Activated CD4-positive, alpha-beta T cell treated with anti-CD3 and anti-CD28 coated beads, Interleukin-2, Interleukin-4, amounts not matched to agents 100 ng/mL and 50 ng/mL, durations not matched to agents 16 hours and 8 hours (primary cell): Measurements from ENCODE around the gene ATP2B2.

Experiments used
- DNase-seq: peaks from one replicate; pipeline ENCODE4 v3.0.0-alpha.2; 2020; ENCODE audit warnings: low spot score

The ATP2B2 gene

GRCh38 chr3:10493202-10493589, 12.2 kb downstream of the ATP2B2 start:
- DNase-seq = no peak

- DNase-seq = no peak
Measured at GRCh38 chr3:10492364-10493201, 12.8 kb downstream of the ATP2B2 start.

GRCh38 chr3:10489746-10490483, 15.5 kb downstream of the ATP2B2 start:
- no peak for DNase-seq

GRCh38 chr3:10487988-10488633, 17.3 kb downstream of the ATP2B2 start:
- no peak for DNase-seq

DNA sequence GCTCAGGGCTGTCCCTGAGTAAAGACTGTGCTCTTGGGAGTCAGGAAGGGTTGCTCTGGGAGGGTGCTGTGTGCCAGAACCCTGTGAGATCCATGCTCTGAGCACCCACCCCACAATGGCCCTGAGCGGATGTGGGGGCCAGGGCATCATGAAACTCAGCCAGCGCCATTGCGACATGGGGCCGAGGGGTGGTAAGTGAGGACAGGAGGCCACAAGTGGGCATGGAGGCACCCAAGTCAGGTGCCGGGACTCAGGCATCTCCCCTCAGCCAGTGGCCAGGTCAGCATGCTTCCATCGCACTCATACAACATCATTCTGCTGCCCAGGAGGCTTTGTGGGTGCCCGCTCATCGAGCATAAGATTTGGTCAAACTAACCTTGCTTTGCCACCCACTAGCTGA, 19.6 kb downstream of the ATP2B2 start:
- DNase-seq = no peak

DNA sequence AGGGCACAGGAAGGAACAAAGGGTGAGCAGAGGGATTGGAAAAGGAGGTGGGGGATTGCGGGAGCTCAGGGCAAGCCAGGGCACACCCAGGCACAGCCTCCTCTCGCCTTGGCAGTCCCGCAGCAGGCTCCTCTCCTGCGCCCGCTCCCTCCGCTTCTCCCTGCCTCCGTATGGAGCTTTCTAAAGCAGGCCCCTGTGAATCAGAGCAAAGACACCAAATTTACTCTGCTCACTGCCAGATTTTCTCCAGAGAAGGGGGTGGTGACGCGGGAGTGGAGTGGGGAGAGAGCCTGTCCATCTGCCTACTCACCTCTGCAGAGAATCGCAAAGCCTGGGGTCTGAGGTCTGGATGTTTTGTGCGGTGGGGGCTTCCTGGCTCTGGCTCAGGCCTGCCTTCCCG, 20.0 kb downstream of the ATP2B2 start:
- no peak for DNase-seq

DNA sequence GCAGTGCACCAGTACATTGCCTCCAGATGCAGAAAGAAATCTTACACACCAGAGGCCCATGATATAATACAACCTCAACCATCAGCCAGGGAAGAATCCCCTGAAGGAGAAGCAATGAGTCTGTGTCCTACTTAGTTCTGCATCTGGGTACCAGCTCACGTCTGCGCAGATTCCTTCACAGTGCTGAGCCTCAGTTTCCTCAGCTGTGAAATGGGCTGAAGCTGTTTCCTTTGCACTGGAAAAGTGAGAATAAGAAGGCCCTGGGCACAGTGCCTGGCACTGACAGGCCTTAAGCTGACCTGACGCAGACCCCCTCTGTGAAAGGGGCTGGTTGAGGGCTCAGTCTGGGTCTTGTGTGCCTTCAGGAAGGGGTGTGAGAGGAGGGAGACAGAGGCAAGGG, 20.7 kb downstream of the ATP2B2 start:
- DNase-seq = no peak

DNA sequence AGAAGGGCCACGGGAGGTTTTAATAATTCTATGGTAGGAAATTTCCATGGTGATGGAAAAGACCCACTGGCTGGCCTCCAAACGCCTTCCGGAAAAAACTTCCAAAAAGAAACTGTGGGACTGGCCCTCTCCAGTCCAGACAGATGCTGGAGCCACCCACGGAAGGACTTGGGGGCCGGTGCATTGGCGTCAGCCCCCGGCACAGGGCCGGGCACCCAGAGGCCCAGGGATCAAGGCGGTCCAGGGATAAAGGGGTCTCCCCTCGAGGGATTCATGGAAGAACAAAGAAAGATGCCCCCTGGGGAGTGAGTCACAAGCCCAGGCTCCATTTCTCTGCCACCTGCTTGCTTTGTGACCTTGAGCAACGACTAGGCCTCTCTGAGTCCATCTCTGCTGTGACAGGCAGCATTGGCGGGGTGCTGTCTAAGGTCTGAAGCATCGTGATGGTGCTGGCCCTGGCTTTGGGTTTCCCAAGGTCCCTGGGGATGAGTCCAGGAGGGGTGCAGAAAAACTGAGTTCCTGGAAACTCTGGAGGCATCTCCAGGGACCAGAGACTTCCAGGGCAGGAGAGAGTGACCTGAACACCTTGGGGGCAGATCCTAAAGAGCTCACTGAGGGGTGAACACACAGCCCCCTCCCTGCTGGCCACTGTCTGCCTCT, 21.6 kb downstream of the ATP2B2 start:
- no peak for DNase-seq

DNA sequence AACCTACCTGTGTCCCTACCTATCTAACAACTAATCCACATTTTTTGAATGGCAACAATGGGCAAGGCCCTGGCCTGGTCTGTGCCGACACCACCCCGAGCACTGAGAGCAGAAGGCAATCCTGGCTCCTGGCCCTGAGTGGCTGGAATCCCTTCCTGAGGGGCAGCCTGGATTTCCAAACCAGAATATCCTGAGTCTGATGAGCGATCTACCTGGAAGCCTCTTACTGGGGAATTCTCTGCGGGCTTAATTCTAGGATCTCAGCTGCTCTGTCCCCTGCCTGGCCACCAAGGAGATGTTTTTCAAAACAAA, 22.1 kb downstream of the ATP2B2 start:
- no peak for DNase-seq

GRCh38 chr3:10482631-10483363, 22.6 kb downstream of the ATP2B2 start:
- no peak for DNase-seq

DNA sequence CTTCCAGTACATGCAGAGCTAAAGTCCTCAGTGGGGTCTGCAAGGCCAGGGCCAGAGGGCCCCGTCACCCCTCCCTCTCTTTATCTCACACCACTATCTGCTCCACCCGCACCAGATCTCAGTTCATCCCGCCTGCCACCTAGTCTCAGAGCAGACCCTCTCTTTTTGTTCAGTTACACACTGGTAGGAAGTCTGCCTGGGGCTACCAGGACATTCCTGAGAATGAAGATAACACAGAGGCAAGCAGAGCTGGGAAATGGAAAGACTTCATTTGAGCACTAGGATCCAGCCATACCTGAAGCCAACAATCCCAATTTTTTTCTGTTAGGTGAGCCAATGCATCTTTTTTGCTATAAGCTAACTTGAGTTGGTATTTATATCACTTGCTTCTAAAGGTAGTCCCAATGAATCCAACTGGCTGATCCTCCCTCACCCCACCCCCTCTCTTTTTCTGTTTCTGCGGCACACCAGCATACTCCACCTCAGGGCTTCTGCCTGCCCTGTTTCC, 24.5 kb downstream of the ATP2B2 start:
- no peak for DNase-seq

DNA sequence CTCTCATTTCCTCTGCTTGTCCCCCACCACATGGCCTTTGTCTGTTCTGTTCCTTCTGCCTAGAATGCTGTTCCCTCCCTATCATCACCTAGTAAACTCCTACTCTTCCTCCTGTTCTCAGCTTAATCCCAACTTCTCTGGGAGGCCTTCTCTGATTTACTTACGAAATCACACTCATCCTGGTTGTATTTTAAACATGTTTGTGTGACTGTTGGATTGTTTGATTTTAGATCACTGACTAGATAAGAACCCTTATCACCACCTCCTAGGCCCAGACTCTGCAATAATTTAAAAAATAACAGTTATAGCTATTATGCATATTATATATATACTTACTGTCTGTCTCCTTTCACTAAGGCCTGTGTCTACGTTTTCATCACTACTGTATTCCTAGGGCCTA, 26.1 kb downstream of the ATP2B2 start:
- no peak for DNase-seq

DNA sequence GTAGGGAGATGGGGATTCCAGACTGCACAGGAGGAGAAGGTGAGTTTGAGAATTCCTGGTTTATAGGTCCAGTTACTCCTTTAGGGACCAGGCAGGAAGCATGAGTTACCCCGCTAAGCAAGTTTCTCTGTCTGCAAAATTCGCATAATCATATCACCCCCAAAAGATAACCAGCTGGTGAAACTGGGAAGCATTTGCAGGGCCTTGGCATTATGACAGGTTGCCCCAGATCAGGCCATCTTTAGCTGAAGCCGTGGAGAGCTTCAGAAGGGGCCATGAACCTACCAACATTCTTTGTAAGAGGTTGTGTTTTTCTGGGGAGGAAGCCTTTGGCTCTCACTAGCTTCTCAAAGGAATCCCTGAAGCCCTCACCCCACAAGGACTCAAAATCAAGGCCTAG, 29.4 kb downstream of the ATP2B2 start:
- no peak for DNase-seq

DNA sequence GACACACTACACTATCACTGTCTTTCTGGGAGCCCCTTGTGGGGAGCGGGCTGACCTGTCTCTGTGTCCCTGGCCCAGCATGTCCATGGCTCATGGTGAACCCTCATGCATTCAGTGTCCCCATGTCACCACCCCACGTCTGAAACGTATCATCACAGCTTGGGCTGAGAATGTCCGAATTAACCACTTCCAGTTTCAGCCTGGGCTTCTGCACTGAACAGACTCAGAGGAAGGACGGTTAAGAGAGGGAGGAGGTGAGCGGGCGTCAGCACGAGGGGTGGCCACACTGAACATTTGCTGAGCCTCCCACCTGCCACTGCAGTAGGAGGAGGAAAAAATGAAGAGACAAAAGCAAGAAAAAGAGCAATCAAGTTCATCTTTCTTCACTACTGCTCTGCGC, 30.5 kb downstream of the ATP2B2 start:
- no peak for DNase-seq

DNA sequence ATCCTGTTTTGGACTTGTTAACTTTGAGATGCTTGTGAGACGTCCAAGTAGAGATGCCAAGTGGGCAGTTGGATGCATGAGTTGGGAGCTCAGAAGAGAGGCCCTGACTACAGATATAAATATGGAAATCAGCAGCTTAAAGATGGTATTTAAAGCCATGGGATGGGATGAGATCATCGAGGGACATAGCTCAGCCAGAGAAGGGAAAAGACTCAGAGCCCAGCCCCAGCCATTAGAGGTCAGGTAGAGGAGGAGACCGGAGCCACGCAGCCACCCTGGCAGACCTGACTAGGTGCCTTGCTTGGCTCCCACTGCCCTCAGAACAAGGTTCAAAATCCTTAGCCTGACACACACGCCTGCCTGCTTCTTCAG, 31.1 kb downstream of the ATP2B2 start:
- no peak for DNase-seq

GRCh38 chr3:10473581-10474274, 31.7 kb downstream of the ATP2B2 start:
- no peak for DNase-seq

DNA sequence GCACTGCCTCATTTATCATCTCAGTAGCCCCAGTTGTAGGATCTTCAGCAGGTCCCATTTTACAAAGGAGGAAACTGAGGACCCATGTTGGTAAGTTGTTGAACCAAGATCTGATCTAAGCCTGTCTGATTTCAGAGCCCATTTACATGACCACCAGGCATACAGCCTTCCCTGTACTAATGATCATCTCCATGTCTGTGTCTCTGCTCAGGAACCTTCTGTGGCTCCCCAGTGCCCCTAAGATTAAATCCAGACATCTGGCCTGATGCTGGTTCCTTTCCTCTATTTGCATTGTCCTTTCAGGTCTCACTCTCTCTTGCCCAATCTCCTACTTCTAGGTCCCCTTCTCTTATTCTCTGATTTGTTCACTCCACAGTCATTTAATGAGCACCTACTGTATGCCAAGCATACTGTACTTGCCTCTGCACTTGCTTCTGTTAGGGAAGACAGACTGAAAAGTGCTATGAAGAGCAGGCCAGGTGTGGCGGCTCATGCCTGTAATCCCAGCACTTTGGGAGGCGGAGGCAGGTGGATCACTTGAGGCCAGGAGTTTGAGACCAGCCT, 32.4 kb downstream of the ATP2B2 start:
- no peak for DNase-seq

DNA sequence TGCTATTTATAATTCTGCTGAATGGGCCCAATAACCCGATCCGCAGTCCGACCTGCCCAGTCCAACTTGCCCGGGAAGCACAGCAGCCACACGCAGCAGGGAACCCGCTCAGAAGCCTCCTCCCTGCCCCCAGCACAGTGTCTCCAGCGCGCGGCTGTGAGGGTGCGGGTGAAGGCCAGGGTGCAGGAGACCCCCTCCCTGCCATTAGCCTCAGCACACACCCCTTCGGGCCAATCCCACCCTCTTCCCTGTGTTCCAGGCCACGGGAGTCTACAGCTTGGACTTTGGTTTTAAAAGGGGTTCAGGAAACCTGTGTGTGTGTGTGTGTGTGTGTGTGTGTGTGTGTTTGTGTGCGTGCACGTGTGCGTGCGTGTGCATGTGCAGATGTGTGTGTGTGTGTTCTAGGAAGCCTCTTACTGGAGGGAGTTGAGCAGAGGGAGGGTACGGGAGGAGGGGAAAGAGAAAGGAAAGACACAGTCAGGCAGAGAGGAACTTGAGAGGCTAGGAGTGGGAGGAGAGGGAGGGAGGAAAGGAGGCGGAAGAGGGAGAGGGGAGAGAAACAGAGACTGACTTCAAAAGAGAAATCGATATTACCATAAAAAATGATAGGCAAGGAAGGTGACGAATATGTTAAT, 34.2 kb downstream of the ATP2B2 start:
- DNase-seq = no peak

GRCh38 chr3:10470120-10471053, 35.0 kb downstream of the ATP2B2 start:
- no peak for DNase-seq
